Lung (tissue), 12 donors: Measurements from ENCODE around the gene ANK3. TPM values are rescaled to one million over a fixed set of nuclear protein-coding genes. Genes with fewer than 3 reads are reported as not detected.

Experiments used
- ATAC-seq: fragments of 200-7000 bp; cut with Tn5 transposase; one replicate; pipeline ENCODE4 v1.9.1; 2020; ENCODE audit warnings: moderate number of reproducible peaks; ENCODE audit not compliant: insufficient read depth, low FRiP score
- DNase-seq, 3 donors: peaks; one replicate each; pipeline ENCODE4 v3.0.0-alpha.2; 2013 to 2017
- H3K27ac ChIP-seq, 2 donors: one replicate each; pipeline ENCODE4 v1.5.1; 2013; ENCODE audit warnings: mild to moderate bottlenecking in 2 of 2, moderate library complexity in 2 of 2, control low read depth in 1 of 2, inconsistent platforms in 1 of 2, low read depth in 1 of 2, low read length in 1 of 2
- H3K27me3 ChIP-seq, 3 donors: one replicate each; pipeline ENCODE4 v1.5.1; 2013; ENCODE audit warnings: low read length in 2 of 3; ENCODE audit not compliant: control insufficient read depth in 3 of 3, insufficient read depth in 3 of 3
- H3K36me3 ChIP-seq, 4 donors: one replicate each; pipeline ENCODE4 v1.5.1; 2013; ENCODE audit warnings: low read length in 4 of 4, mild to moderate bottlenecking in 1 of 4, moderate library complexity in 1 of 4; ENCODE audit not compliant: control insufficient read depth in 4 of 4, insufficient read depth in 4 of 4
- H3K4me1 ChIP-seq, 5 donors: one replicate each; pipeline ENCODE4 v1.5.1; 2013; ENCODE audit warnings: low read length in 5 of 5, mild to moderate bottlenecking in 2 of 5, moderate library complexity in 1 of 5; ENCODE audit not compliant: control insufficient read depth in 5 of 5, insufficient read depth in 5 of 5
- H3K4me3 ChIP-seq: one replicate; pipeline ENCODE4 v1.5.1; 2013; ENCODE audit warnings: mild to moderate bottlenecking, control low read depth, moderate library complexity
- H3K9ac ChIP-seq, 2 donors: one replicate each; pipeline ENCODE4 v1.5.1; 2013; ENCODE audit warnings: low read length in 2 of 2, control low read depth in 1 of 2; ENCODE audit not compliant: insufficient read depth in 1 of 2
- H3K9me3 ChIP-seq, 4 donors: one replicate each; pipeline ENCODE4 v1.5.1; 2013; ENCODE audit warnings: low read length in 3 of 4, mild to moderate bottlenecking in 1 of 4, moderate library complexity in 1 of 4; ENCODE audit not compliant: control insufficient read depth in 4 of 4, insufficient read depth in 3 of 4
- CTCF ChIP-seq: IDR thresholded peaks from 2 replicates; pipeline ENCODE4 v1.5.1; 2012; ENCODE audit warnings: mild to moderate bottlenecking; ENCODE audit errors: control extremely low read depth, extremely low read depth
- WGBS, 2 donors: extraction: QIAGEN DNeasy Blood & Tissue Kit; methylation state at CpG; one replicate each; pipeline ENCODE4 v1.1.7; 2013; 5-methylcytosine and 5-hydroxymethylcytosine counted together
- polyA plus RNA-seq, 2 donors: library from polyadenylated mRNA; stranded (reverse); fragments of 200-250 nt; gene quantifications; one replicate each; pipeline ENCODE4 v1.2.1, GENCODE V29; 2013
- total RNA-seq, 2 donors: library from RNA; depleted of rRNA in 1 of 2; stranded (reverse); fragments of >200 nt in 1 of 2; gene quantifications; one replicate each; pipeline ENCODE4 v1.2.1, GENCODE V29; 2014 to 2021
- donor health status: control.
- donor health status: control.
- donor health status: Bipolar disorder and iron deficiency.
- donor health status: healthy.
- donor health status: DM: yes; HTN: yes; CAD: no.

The ANK3 gene
- total and polyA plus RNA-seq, 4 donors = 10.4 to 96.0 (median 46.4) TPM

GRCh38 chr10:60299961-60300883, 89.5 kb downstream of the ANK3 start:
- no peak overlapping the region for H3K4me3 ChIP-seq
- H3K27me3 ChIP-seq = no peaks in the 10 kb centered on the region
- peaks cover 0 to 12% (median 6%) of the 10 kb centered on the region in 5 donors for H3K4me1 ChIP-seq
- H3K27ac ChIP-seq = peak overlapping the region in 1 of 2 donors; percentile 96
- no peak overlapping the region for H3K9ac ChIP-seq
- TF ChIP-seq CTCF = no peak
- DNase-seq = no peak
- no peak for ATAC-seq
- 70 to 80% methylated on average over 11 of the region's 11 CpGs for WGBS, 2 donors
- no peaks in the 10 kb centered on the region for H3K9me3 ChIP-seq
- no peaks in the 10 kb centered on the region for H3K36me3 ChIP-seq

- DNase-seq (no peak), ATAC-seq (no peak)
- Histone ChIP-seq H3K36me3 (no peaks in the 10 kb centered on the region), H3K9me3 (no peaks in the 10 kb centered on the region), H3K4me3 (no peak overlapping the region), H3K27ac (peak overlapping the region in 1 of 2 donors; percentile 16), H3K9ac (no peak overlapping the region), H3K27me3 (no peaks in the 10 kb centered on the region), H3K4me1 (peaks cover 0 to 12% (median 6%) of the 10 kb centered on the region in 5 donors)
- no peak for TF ChIP-seq CTCF
- 87 to 89% methylated on average over 1 of the region's 1 CpG for WGBS, 2 donors
These were observed 90.3 kb downstream of the ANK3 start for GRCh38 chr10:60299390-60299778.

GRCh38 chr10:60298408-60299389, 91.0 kb downstream of the ANK3 start:
- Histone ChIP-seq H3K27me3 (no peaks in the 10 kb centered on the region), H3K9ac (no peak overlapping the region), H3K9me3 (no peaks in the 10 kb centered on the region), H3K4me1 (peaks cover 0 to 18% (median 7%) of the 10 kb centered on the region in 5 donors), H3K27ac (peak overlapping the region in 1 of 2 donors; percentile 78), H3K36me3 (no peaks in the 10 kb centered on the region), H3K4me3 (no peak overlapping the region)
- ATAC-seq (no peak), DNase-seq (peak in 1 of 3 donors; percentile 17)
- WGBS, 2 donors = 85 to 89% methylated on average over 9 of the region's 9 CpGs
- no peak for TF ChIP-seq CTCF
